AML-193 (cell line): ENCODE measurements around the gene FASTKD2.
A peak's percentile ranks its signal among the peaks of the same experiment; 100 is the strongest.

Experiments
- DNase-seq, 2 experiments: peaks; one replicate each; lab custom pipeline; 2025; lab: John Stamatoyannopoulos, UW

Gene FASTKD2

GRCh38 chr2:206765242-206766056 is at the start of gene FASTKD2, which contains the start of gene MDH1B:
FASTKD2 (plus strand) TSS chr2:206765606; CDS start chr2:206766694, 1,088 bp downstream.
MDH1B (minus strand) TSS chr2:206765328; CDS start chr2:206765271, 57 bp downstream.
- peak; percentile 88 to 94 for DNase-seq

- DNase-seq, result no peak
Observed at GRCh38 chr2:206716623-206717022, 48.8 kb upstream of the FASTKD2 start.

GRCh38 chr2:206718296-206718695 is 47.1 kb upstream of the FASTKD2 start, which contains the start of gene DYTN:
DYTN (minus strand) TSS chr2:206718396; CDS start chr2:206718279, 117 bp downstream.
- no peak for DNase-seq

- no peak for DNase-seq
Observed at GRCh38 chr2:206721256-206721920, 44.0 kb upstream of the FASTKD2 start.

- DNase-seq, result no peak
Observed at GRCh38 chr2:206723288-206723687, 42.1 kb upstream of the FASTKD2 start.

GRCh38 chr2:206727287-206727686 is 38.1 kb upstream of the FASTKD2 start:
- no peak for DNase-seq

GRCh38 chr2:206728277-206729199 is 36.9 kb upstream of the FASTKD2 start:
- no peak for DNase-seq

- DNase-seq, result no peak
Observed at GRCh38 chr2:206733341-206733740, 32.1 kb upstream of the FASTKD2 start.

GRCh38 chr2:206736935-206737334 is 28.5 kb upstream of the FASTKD2 start:
- DNase-seq, result no peak

GRCh38 chr2:206739271-206739670 is 26.1 kb upstream of the FASTKD2 start:
- DNase-seq, result no peak

GRCh38 chr2:206740800-206741199 is 24.6 kb upstream of the FASTKD2 start:
- no peak for DNase-seq

- DNase-seq, result no peak
Observed at GRCh38 chr2:206756816-206757215, 8.6 kb upstream of the FASTKD2 start.

- DNase-seq, result no peak
Observed at GRCh38 chr2:206764673-206765241, 649 bp upstream of the FASTKD2 start.

GRCh38 chr2:206766057-206766930 is 888 bp downstream of the FASTKD2 start:
- DNase-seq, result no peak

- no peak for DNase-seq
Observed at GRCh38 chr2:206774871-206775270, 9.5 kb downstream of the FASTKD2 start.

- no peak for DNase-seq
Observed at GRCh38 chr2:206776432-206776831, 11.0 kb downstream of the FASTKD2 start.

- no peak for DNase-seq
Observed at GRCh38 chr2:206780671-206781070, 15.3 kb downstream of the FASTKD2 start.

GRCh38 chr2:206783718-206784117 is 18.3 kb downstream of the FASTKD2 start:
- DNase-seq, result peak in 1 of 2 experiments; percentile 25

GRCh38 chr2:206784559-206785353 is 19.4 kb downstream of the FASTKD2 start:
- no peak for DNase-seq
